HG03439 (cell line): ENCODE measurements around the gene SFXN2.

Experiments used
- ATAC-seq: cut with Tn5 transposase; IDR thresholded peaks from one replicate; pipeline ENCODE4 v1.9.1; 2021; ENCODE audit warnings: mild to moderate bottlenecking, moderate library complexity; ENCODE audit not compliant: unreplicated experiment

Gene SFXN2

DNA sequence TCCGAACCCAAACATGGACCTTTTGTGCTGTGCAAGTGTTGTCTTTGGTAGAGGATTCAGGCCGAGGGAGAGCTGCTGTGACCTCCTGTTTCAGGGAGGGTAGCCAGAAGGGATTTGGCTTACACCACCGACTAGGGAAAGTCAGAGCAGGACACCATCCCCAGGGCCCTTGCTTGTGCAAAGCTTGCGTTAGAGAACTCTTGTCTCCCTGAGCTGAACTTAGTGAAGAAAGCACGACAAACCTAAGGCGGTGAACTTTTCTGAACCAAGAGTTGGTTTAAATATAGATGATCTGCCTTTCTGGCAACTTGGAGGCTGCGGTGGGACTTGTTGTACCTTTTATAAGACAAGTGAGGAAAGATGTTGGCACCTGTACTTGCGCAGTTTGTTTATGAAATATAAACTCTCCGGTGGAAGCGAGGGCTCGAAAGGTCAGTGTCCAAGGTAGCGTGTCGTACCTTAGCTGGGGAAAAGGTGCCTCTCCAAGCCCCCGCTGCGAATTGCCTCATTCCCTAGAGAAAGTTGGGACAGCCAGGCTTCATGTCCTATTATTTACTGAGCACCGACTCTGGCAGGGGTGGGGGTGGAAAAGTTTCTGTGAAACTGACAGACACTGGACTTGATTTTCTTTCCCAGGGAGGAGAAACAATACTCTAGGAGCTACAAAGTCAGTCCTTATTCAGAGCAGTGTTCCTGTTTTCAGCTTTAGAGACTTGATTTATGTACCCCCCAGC, 60.9 kb downstream of the SFXN2 start:
- no peak for ATAC-seq

DNA sequence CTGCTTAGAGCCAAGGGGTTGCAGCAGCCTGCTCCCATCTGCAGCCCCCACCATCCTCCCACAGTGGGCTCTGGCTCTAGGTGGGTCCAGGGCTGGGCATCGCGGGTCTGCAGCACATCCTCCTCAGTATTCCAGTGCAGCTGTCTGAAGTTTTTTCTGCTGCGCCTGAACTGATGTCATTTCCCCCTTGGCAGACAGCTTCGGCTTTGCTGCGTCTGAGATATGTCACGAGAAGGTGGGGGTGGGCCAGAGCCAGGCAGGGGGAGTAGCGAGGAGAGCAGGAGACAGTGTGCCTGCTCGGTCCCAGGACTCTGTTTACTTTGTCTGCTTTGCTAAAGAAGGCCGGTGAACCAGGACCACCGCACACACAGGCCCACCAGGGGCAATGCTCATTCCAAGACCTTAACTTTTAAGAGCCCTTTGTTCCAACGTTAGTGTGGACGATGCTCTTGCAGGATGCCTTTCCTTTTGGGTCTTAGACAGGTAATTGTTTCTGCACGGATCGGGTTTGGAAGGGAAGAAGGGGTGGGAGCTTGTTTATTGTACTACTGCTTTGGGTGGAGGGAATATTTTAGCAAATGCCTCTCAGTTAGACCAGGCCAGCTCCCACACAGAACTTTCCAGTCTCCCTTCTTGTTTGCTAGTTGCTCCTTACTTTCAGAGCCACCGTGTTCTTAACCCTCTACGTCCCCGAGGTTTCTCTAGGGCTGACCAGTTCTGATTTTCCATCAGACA, 61.7 kb downstream of the SFXN2 start:
- ATAC-seq: no peak

- no peak for ATAC-seq
These were observed 62.5 kb downstream of the SFXN2 start for GRCh38 chr10:102776779-102777456.

- no peak for ATAC-seq
These were observed 63.4 kb downstream of the SFXN2 start for GRCh38 chr10:102777711-102778453.

- no peak for ATAC-seq
These were observed 64.3 kb downstream of the SFXN2 start for GRCh38 chr10:102778781-102779180.

DNA sequence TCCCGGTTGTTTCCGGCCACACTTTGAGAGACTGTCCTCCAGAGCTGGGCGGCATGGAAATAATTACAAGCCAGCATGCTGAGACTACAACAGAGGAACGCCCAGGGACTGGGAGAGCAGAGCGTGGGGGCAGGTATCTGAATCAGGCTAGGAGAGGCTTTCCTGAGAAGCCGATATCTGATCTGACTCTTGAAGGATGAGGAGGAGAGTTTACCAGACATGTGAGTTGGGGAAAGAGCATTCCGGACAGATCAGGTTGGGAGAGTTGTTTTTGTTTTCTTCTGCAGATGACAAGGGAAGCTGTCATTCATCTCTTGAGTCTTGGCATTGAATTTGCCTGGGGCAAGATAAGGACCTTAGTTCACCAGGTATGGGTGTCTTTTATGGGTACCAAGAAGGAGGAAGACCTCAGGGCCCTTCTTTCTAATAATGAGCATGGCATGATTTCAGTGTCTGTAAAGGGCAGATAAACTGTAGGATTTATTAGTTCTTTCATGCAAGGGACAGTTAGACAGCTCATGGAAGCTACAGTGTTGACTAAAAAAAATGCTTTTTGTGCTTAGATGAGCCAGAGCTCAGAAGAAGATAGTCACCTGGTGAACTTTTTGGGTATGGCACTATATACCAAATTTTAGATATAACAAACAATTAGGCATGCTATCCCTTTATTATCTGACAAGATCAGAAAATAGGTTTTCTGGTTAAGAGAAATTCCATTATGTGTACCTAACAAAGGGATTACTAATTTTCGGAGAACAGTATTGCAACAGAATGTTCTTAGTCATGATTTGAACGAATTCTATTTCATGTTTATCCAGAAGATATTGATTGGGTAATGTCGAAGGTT, 65.5 kb downstream of the SFXN2 start:
- no peak for ATAC-seq

- no peak for ATAC-seq
These were observed 66.0 kb downstream of the SFXN2 start for GRCh38 chr10:102780527-102780808.

DNA sequence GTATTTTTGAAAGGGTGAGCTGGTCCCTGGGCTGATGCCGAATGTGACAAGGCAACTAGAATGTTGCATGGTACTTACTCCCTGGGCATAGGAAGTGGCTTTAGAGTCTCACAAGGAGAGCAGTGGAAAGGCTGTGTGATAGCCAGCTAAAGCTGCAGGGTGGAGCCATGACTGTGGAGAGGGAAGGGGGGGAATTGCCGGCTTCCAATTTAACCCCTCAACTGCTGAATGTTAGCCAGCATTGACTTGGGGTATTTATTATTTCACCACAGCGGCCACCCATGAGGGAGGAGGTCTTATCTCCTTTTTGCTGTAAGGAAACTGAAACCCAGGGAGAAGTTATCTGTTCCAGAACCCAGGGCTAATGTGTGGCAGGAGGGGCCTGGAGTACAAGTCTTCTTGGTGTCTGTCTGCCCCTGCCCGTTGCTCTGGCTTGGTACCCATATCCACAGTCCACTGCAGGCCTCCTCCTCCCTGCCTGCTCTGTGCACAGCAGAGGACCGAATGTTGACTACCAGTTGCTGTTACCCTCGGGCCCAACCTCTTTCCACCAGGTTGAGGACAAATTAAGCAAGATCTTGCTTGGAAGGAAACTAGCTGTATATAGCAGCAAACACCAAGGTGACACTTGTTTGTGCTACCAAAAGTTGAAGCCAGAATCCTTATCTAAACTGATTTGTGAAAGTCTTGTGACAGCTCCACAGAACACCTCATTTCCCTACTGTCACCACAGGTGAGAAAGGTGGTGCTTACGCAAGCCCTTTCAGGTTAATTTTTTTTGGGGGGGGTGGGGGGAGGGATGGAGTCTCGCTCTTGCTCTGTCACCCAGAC, 66.9 kb downstream of the SFXN2 start:
- ATAC-seq: no peak

GRCh38 chr10:102781921-102782557, 67.6 kb downstream of the SFXN2 start:
- ATAC-seq: no peak

- ATAC-seq: no peak
These were observed 68.5 kb downstream of the SFXN2 start for GRCh38 chr10:102782673-102783551.

DNA sequence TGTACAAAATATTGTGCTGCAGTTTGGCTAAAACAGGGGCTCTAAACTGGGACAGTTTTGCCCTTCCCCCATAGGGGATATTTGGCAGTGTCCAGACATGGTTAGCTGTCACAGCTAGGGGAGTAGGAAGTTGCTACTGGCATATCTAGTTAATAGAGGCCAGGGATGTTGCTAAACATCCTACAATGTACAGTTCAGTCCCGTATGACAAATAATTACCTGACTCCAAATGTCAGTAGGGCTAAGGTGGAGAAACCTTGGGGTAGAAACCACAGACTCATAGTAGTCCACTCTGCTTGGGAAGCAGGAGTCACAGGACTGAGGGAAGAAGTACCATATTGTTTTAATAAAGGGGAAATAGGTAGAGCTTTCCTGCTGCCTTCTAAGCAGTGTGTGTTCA, 69.1 kb downstream of the SFXN2 start:
- no peak for ATAC-seq

DNA sequence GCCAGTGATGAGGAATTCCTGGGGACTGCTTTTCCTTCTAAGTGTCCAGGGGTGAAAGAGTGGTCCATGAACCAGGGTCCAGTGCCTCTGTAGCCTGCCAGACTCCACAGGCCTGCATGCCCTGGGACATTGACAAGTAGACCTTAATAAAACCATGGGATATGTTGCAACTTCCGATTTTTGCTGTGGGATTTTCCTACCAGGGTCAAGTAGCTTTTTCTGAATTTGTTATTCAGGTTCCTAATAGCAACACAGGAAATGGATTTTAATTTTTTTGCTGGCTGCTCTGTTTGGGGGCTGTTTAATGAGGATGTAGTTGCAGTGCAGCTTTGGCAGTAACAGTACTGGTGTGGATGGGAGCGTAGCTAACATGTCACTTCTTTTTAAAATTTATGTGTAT, 71.4 kb downstream of the SFXN2 start:
- ATAC-seq: no peak

DNA sequence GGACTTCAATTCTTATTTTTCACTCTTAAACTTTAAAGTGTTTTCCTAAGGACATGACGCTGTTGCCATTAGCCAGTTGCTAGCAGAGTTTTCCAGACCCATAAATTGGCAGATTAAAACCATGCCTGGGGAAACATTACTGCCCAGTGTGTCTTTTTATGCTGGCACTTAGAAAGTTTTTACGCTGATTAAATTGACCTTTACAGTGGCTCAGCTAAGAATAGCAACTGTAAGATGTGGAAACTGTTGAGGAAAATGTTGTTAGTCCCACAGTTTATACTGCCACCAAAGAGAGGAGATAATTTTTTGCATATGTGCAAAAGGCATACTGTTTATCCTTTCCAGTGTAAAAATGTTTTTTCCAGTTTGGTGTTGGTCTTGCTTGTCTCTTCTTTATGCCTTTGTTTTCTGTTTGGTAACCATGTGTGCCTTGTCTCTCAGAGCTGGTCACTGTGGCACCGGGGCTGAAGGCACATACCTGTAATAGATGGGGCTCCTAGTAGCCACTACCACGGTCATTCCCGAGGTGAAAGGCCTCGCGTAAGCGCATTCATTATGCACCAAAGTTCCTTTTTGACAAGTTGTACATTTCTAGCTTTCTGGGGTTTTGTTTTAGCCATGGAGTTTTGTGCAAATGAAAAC, 77.4 kb downstream of the SFXN2 start:
- no peak for ATAC-seq
